Adrenal gland (tissue), 12 donors: Measurements from ENCODE around the gene NPAS3. TPM values are rescaled to one million over a fixed set of nuclear protein-coding genes. Genes with fewer than 3 reads are reported as not detected.
A peak's percentile ranks its signal among the peaks of the same experiment; 100 is the strongest.

Experiments
- DNase-seq, 7 donors: peaks; one replicate each; pipeline ENCODE4 v3.0.0-alpha.2; 2019 to 2020
- H3K27ac ChIP-seq, 5 donors: fragments of 200-600 bp; sonication (generic) in 4 of 5; 1 replicate in 3 of 5; 2 replicates in 2 of 5; pipeline versions ENCODE4 v1.5.1 to v1.8.0; 2016 to 2020; ENCODE audit warnings: mild to moderate bottlenecking in 1 of 5
- H3K27me3 ChIP-seq: fragments of 200-600 bp; 2 replicates; pipeline ENCODE4 v1.8.0; 2021
- H3K36me3 ChIP-seq, 2 donors: fragments of 200-600 bp; replicated peaks in 1 of 2; 1 replicate in 1 of 2; 2 replicates in 1 of 2; pipeline versions ENCODE4 v1.5.1 to v1.8.0; 2018 to 2022
- H3K4me1 ChIP-seq, 2 donors: fragments of 200-600 bp; replicated peaks in 1 of 2; 1 replicate in 1 of 2; 2 replicates in 1 of 2; pipeline versions ENCODE4 v1.5.1 to v1.8.0; 2018 to 2021
- H3K4me3 ChIP-seq, 4 donors: fragments of 200-600 bp; sonication (generic) in 3 of 4; one replicate each; pipeline ENCODE4 v1.5.1; 2016 to 2018
- H3K9me3 ChIP-seq, 3 donors: fragments of 200-600 bp; sonication (generic) in 1 of 3; replicated peaks in 1 of 3; 1 replicate in 2 of 3; 2 replicates in 1 of 3; pipeline versions ENCODE4 v1.5.1 to v1.8.0; 2016 to 2021
- CTCF ChIP-seq, 6 experiments: fragments of 450-650 bp in 4 of 6; fragments of 200-600 bp in 2 of 6; sonication (generic) in 1 of 6; IDR thresholded peaks; 1 replicate in 5 of 6; 2 replicates in 1 of 6; pipeline versions ENCODE4 v1.5.1 to v1.8.0; 2016 to 2021; ENCODE audit warnings: antibody characterized with exemption in 6 of 6, mild to moderate bottlenecking in 2 of 6, moderate library complexity in 1 of 6
- POLR2A ChIP-seq, 2 donors: fragments of 450-650 bp; IDR thresholded peaks; one replicate each; pipeline ENCODE4 v1.6.1; 2017; ENCODE audit warnings: antibody characterized with exemption in 2 of 2, mild to moderate bottlenecking in 2 of 2, moderate library complexity in 1 of 2
- WGBS, 4 donors: extraction: QIAGEN DNeasy Blood & Tissue Kit in 2 of 4; methylation state at CpG; one replicate each; pipeline versions ENCODE4 v1.1.5 to v1.1.7; 2013 to 2017; 5-methylcytosine and 5-hydroxymethylcytosine counted together
- intact Hi-C, 2 donors: fragments of 100-400 bp; cut with DNase I; formaldehyde crosslinking; loops; one replicate each; pipeline versions ENCODE4 v1.14.1 to v1.15.0; 2022 to 2023
- polyA plus RNA-seq, 3 donors: library from polyadenylated mRNA; stranded (reverse); fragments of 200-250 nt in 2 of 3; fragments of 350-450 nt in 1 of 3; fragmentation: Illumina TruSeq in 1 of 3; extraction: RNeasy Lipid Tissue Mini Kit (QIAGEN cat#74804) in 1 of 3; gene quantifications; one replicate each; pipeline ENCODE4 v1.2.3, GENCODE V29; 2013 to 2014
- total RNA-seq, 9 donors: library from RNA; depleted of rRNA in 4 of 9; stranded (reverse); fragments of >200 nt in 4 of 9; fragments of 120-200 nt in 1 of 9; fragmentation: NEBNext Ultra II Directional in 1 of 9; extraction: Animal tissue kit (Norgen Biotek cat#: 25700) in 1 of 9; gene quantifications; one replicate each; pipeline versions ENCODE4 v1.1.0 to v1.2.4, GENCODE V29; 2013 to 2023
- donor health status: healthy with polysubstance abuse.
- donor health status: Bipolar disorder and iron deficiency.
- donor health status: DM: yes; HTN: yes; CAD: no.
- donor health status: DM: no; HTN: no; CAD: no.
- donor health status: DM: no; HTN: no; CAD: no.
- donor health status: DM: yes; HTN: yes; CAD: no.

Gene NPAS3
- total and polyA plus RNA-seq, 12 donors = 0.36 to 7.5 (median 1.5) TPM

- intact Hi-C loops = loop anchor here in 1 of 2 donors (10.0 kb wide), 1 partner anchor 419 kb away; no protein-coding TSS in a partner anchor
- H3K36me3 ChIP-seq = no peaks in the 10 kb centered on the region
- no peak for DNase-seq
- no peaks in the 10 kb centered on the region for H3K4me1 ChIP-seq
- no peak overlapping the region for H3K4me3 ChIP-seq
- no peaks in the 10 kb centered on the region for H3K27me3 ChIP-seq
- TF ChIP-seq POLR2A (IDR thresholded peaks at IDR 0.05) (no peak), CTCF (IDR thresholded peaks at IDR 0.05) (no peak)
- H3K9me3 ChIP-seq = no peaks in the 10 kb centered on the region
- H3K27ac ChIP-seq = no peak overlapping the region
These were observed 55.2 kb downstream of the NPAS3 start for GRCh38 chr14:32993921-32994320.

GRCh38 chr14:32996343-32996742 is 57.7 kb downstream of the NPAS3 start:
- intact Hi-C loops = loop anchor here in 1 of 2 donors (10.0 kb wide), 1 partner anchor 422 kb away; no protein-coding TSS in a partner anchor
- no peak for TF ChIP-seq POLR2A (IDR thresholded peaks at IDR 0.05)
- no peak for TF ChIP-seq CTCF (IDR thresholded peaks at IDR 0.05)
- no peak for DNase-seq
- no peaks in the 10 kb centered on the region for H3K4me1 ChIP-seq
- H3K27me3 ChIP-seq = no peaks in the 10 kb centered on the region
- H3K9me3 ChIP-seq = no peaks in the 10 kb centered on the region
- 90 to 95% (median 93%) methylated on average over 3 of the region's 3 CpGs for WGBS, 4 donors
- no peak overlapping the region for H3K4me3 ChIP-seq
- no peaks in the 10 kb centered on the region for H3K36me3 ChIP-seq
- no peak overlapping the region for H3K27ac ChIP-seq

GRCh38 chr14:32998433-32998832 is 59.8 kb downstream of the NPAS3 start:
- Histone ChIP-seq H3K36me3 (no peaks in the 10 kb centered on the region), H3K27ac (no peak overlapping the region), H3K9me3 (no peaks in the 10 kb centered on the region), H3K4me3 (no peak overlapping the region), H3K4me1 (no peaks in the 10 kb centered on the region), H3K27me3 (no peaks in the 10 kb centered on the region)
- intact Hi-C loops = loop anchor here in 1 of 2 donors (10.0 kb wide), 1 partner anchor 424 kb away; no protein-coding TSS in a partner anchor
- TF ChIP-seq CTCF (IDR thresholded peaks at IDR 0.05) (peak; percentile 16 to 57 (median 42)), POLR2A (IDR thresholded peaks at IDR 0.05) (no peak)
- peak in 3 of 7 donors; percentile 9 to 24 (median 24) for DNase-seq

GRCh38 chr14:33009673-33010072 is 71.0 kb downstream of the NPAS3 start:
- TF ChIP-seq CTCF (IDR thresholded peaks at IDR 0.05) (no peak), POLR2A (IDR thresholded peaks at IDR 0.05) (no peak)
- intact Hi-C loops = no loop called here
- Histone ChIP-seq H3K9me3 (no peaks in the 10 kb centered on the region), H3K27ac (no peak overlapping the region), H3K4me1 (no peaks in the 10 kb centered on the region), H3K4me3 (no peak overlapping the region), H3K27me3 (no peaks in the 10 kb centered on the region), H3K36me3 (no peaks in the 10 kb centered on the region)
- DNase-seq = no peak
- WGBS, 4 donors = 88 to 95% (median 91%) methylated on average over 3 of the region's 3 CpGs
